ENCODE measurements around the gene SZT2.

DNA sequence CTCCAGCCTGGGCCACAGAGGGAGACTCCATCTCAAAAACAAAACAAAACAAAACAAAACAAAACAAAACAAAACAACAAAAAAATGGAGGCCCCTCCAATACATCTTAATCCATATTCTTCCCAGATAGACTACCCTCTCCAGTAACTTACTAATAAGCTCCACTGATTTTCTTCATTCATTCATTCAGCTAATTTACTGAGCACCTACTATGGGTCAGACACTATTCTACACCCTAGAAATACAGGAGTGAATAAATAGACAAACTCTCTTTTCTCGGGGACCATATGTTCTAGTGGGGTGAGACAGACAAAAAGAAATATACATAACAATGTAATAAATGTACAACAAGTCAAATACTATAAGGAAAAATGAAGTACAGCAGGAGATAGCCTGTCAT is 38.7 kb upstream of the SZT2 start:
- TF ChIP-seq, protein P1, sequence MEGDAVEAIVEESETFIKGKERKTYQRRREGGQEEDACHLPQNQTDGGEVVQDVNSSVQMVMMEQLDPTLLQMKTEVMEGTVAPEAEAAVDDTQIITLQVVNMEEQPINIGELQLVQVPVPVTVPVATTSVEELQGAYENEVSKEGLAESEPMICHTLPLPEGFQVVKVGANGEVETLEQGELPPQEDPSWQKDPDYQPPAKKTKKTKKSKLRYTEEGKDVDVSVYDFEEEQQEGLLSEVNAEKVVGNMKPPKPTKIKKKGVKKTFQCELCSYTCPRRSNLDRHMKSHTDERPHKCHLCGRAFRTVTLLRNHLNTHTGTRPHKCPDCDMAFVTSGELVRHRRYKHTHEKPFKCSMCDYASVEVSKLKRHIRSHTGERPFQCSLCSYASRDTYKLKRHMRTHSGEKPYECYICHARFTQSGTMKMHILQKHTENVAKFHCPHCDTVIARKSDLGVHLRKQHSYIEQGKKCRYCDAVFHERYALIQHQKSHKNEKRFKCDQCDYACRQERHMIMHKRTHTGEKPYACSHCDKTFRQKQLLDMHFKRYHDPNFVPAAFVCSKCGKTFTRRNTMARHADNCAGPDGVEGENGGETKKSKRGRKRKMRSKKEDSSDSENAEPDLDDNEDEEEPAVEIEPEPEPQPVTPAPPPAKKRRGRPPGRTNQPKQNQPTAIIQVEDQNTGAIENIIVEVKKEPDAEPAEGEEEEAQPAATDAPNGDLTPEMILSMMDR (IDR thresholded peaks at IDR 0.05): no peak
- TF ChIP-seq POLR2A (IDR thresholded peaks at IDR 0.05): no peak

Data from right lobe of liver (tissue), 4 donors.